ENCODE measurements around the gene NLGN4X. TPM values are rescaled to one million over a fixed set of nuclear protein-coding genes. Genes with fewer than 3 reads are reported as not detected.

Gene NLGN4X
- total RNA-seq, 1 donor from 2014 or later = 11.5 TPM

- no peaks in the 10 kb centered on the region for H3K9me3 ChIP-seq (ENCODE audit: insufficient read depth, low read depth, low read length)
- Mint-ChIP-seq H3K4me1 (ENCODE audit: low read depth, unreplicated experiment) (no peaks in the 10 kb centered on the region), H3K9me3 (ENCODE audit: unreplicated experiment) (no peaks in the 10 kb centered on the region), H3K36me3 (ENCODE audit: low read depth, unreplicated experiment) (no peaks in the 10 kb centered on the region), H3K27ac (ENCODE audit: unreplicated experiment) (no peak overlapping the region), H3K4me3 (ENCODE audit: unreplicated experiment) (no peak overlapping the region), H3K27me3 (ENCODE audit: low read depth, unreplicated experiment) (peaks cover 1% of the 10 kb centered on the region)
- FAIRE-seq (no peak), DNase-seq (ENCODE audit: low read depth) (no peak)
- H3K4me2 ChIP-seq (ENCODE audit: low read length) = no peak overlapping the region
- H3K4me1 ChIP-seq (ENCODE audit: insufficient read depth, low read length) = no peaks in the 10 kb centered on the region
- H3K27me3 ChIP-seq (ENCODE audit: insufficient read depth, low read length) = no peaks in the 10 kb centered on the region
- no peak overlapping the region for H3K27ac ChIP-seq (ENCODE audit: low read depth, low read length)
- H4K20me1 ChIP-seq (ENCODE audit: insufficient read depth, low read length) = no peaks in the 10 kb centered on the region
- H3K9ac ChIP-seq (ENCODE audit: low read length) = no peak overlapping the region
- TF ChIP-seq EZH2 (IDR thresholded peaks at IDR 0.05; ENCODE audit: insufficient read depth, low read length) (no peak), CTCF (IDR thresholded peaks at IDR 0.05; ENCODE audit: insufficient read depth, low read depth, low read length) (no peak)
- no peaks in the 10 kb centered on the region for H3K36me3 ChIP-seq (ENCODE audit: insufficient read depth, low read length)
- no peak overlapping the region for H2AFZ ChIP-seq (ENCODE audit: low read depth, low read length)
- H3K4me3 ChIP-seq (ENCODE audit: insufficient read depth, low read depth, low read length) = no peak overlapping the region
- no peaks in the 10 kb centered on the region for H3K79me2 ChIP-seq (ENCODE audit: insufficient read depth, low read length)
These were observed 358.9 kb downstream of the NLGN4X start for GRCh38 chrX:5869786-5870185.

- Histone ChIP-seq H4K20me1 (ENCODE audit: insufficient read depth, low read length) (no peaks in the 10 kb centered on the region), H3K27ac (ENCODE audit: low read depth, low read length) (no peak overlapping the region), H2AFZ (ENCODE audit: low read depth, low read length) (no peak overlapping the region), H3K4me2 (ENCODE audit: low read length) (no peak overlapping the region), H3K4me3 (ENCODE audit: insufficient read depth, low read depth, low read length) (no peak overlapping the region), H3K27me3 (ENCODE audit: insufficient read depth, low read length) (no peaks in the 10 kb centered on the region), H3K9ac (ENCODE audit: low read length) (no peak overlapping the region), H3K79me2 (ENCODE audit: insufficient read depth, low read length) (no peaks in the 10 kb centered on the region), H3K9me3 (ENCODE audit: insufficient read depth, low read depth, low read length) (no peaks in the 10 kb centered on the region), H3K4me1 (ENCODE audit: insufficient read depth, low read length) (no peaks in the 10 kb centered on the region), H3K36me3 (ENCODE audit: insufficient read depth, low read length) (no peaks in the 10 kb centered on the region)
- no peak for TF ChIP-seq CTCF (IDR thresholded peaks at IDR 0.05; ENCODE audit: insufficient read depth, low read depth, low read length)
- no peak for TF ChIP-seq EZH2 (IDR thresholded peaks at IDR 0.05; ENCODE audit: insufficient read depth, low read length)
- no peaks in the 10 kb centered on the region for H3K36me3 Mint-ChIP-seq (ENCODE audit: low read depth, unreplicated experiment)
- DNase-seq (ENCODE audit: low read depth) (no peak), FAIRE-seq (peak; percentile 63)
- H3K4me3 Mint-ChIP-seq (ENCODE audit: unreplicated experiment) = no peak overlapping the region
- no peak overlapping the region for H3K27ac Mint-ChIP-seq (ENCODE audit: unreplicated experiment)
- H3K9me3 Mint-ChIP-seq (ENCODE audit: unreplicated experiment) = no peaks in the 10 kb centered on the region
- peaks cover 1% of the 10 kb centered on the region for H3K27me3 Mint-ChIP-seq (ENCODE audit: low read depth, unreplicated experiment)
- H3K4me1 Mint-ChIP-seq (ENCODE audit: low read depth, unreplicated experiment) = no peaks in the 10 kb centered on the region
These were observed 360.9 kb downstream of the NLGN4X start for GRCh38 chrX:5867778-5868177.

DNA sequence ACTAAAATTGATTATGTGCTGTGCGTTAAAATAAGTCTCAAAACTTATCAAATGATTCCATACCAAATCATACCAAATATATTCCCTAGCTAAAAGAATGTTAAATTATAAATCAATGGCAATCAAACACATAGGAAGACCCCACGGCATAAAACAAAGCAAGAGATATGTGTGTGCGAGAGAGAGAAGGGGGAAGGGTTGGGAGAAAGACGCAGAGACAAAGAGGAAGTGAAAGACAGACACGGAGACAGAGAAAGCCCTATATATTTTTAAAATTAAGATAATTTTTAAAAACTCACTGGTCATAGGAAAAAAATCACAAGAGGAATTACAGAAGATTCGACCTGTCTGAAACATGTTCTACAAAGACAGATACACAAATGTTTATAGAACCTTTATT is 371.4 kb downstream of the NLGN4X start:
- FAIRE-seq (no peak), DNase-seq (ENCODE audit: low read depth) (no peak)
- no peaks in the 10 kb centered on the region for H3K79me2 ChIP-seq (ENCODE audit: insufficient read depth, low read length)
- no peaks in the 10 kb centered on the region for H3K36me3 Mint-ChIP-seq (ENCODE audit: low read depth, unreplicated experiment)
- H3K9ac ChIP-seq (ENCODE audit: low read length) = no peak overlapping the region
- no peak overlapping the region for H3K27ac Mint-ChIP-seq (ENCODE audit: unreplicated experiment)
- no peaks in the 10 kb centered on the region for H3K4me1 Mint-ChIP-seq (ENCODE audit: low read depth, unreplicated experiment)
- no peaks in the 10 kb centered on the region for H4K20me1 ChIP-seq (ENCODE audit: insufficient read depth, low read length)
- H3K9me3 ChIP-seq (ENCODE audit: insufficient read depth, low read depth, low read length) = no peaks in the 10 kb centered on the region
- no peaks in the 10 kb centered on the region for H3K36me3 ChIP-seq (ENCODE audit: insufficient read depth, low read length)
- no peaks in the 10 kb centered on the region for H3K27me3 Mint-ChIP-seq (ENCODE audit: low read depth, unreplicated experiment)
- H2AFZ ChIP-seq (ENCODE audit: low read depth, low read length) = no peak overlapping the region
- TF ChIP-seq EZH2 (IDR thresholded peaks at IDR 0.05; ENCODE audit: insufficient read depth, low read length) (no peak), CTCF (IDR thresholded peaks at IDR 0.05; ENCODE audit: insufficient read depth, low read depth, low read length) (no peak)
- no peaks in the 10 kb centered on the region for H3K4me1 ChIP-seq (ENCODE audit: insufficient read depth, low read length)
- no peak overlapping the region for H3K4me3 ChIP-seq (ENCODE audit: insufficient read depth, low read depth, low read length)
- H3K4me2 ChIP-seq (ENCODE audit: low read length) = no peak overlapping the region
- no peak overlapping the region for H3K4me3 Mint-ChIP-seq (ENCODE audit: unreplicated experiment)
- no peak overlapping the region for H3K27ac ChIP-seq (ENCODE audit: low read depth, low read length)
- H3K9me3 Mint-ChIP-seq (ENCODE audit: unreplicated experiment) = no peaks in the 10 kb centered on the region
- no peaks in the 10 kb centered on the region for H3K27me3 ChIP-seq (ENCODE audit: insufficient read depth, low read length)

Measured in astrocyte (in vitro differentiated cells and primary cell).